GM08714 (cell line): ENCODE data around the gene TBPL1.

Experiments
- H3K4me3 ChIP-seq: fragments of 200-500 bp; sonication (Bioruptor generic); 2 replicates; pipeline ENCODE4 v1.5.1; 2014; ENCODE audit warnings: mild to moderate bottlenecking, low read length, inconsistent platforms
- ZNF274 ChIP-seq: IDR thresholded peaks from 2 replicates; pipeline ENCODE4 v1.6.1; 2012; ENCODE audit warnings: mild to moderate bottlenecking, low read depth, low read length

Gene TBPL1

GRCh38 chr6:133999305-133999704 is 46.3 kb downstream of the TBPL1 start:
- no peak for TF ChIP-seq ZNF274

DNA sequence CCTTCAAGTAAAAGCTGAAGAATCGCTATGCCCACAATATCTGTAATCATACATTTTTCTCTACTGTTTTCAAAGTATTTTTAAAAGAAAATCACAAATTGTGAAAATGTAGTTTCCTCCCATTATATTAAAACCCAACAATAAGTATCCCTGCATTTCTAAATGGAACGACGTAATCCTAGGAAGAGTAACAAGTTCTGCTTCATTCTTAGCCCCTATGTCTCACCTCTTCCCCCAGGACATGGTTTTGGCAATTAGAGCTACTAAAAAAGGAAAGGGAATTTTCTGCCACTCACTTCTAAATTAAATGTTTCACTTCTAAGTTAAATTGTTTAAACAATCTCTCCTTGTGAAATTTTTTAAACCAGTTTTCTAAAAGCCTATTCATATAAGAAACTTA is 47.4 kb downstream of the TBPL1 start:
- no peak for TF ChIP-seq ZNF274
- no peak overlapping the region for H3K4me3 ChIP-seq

More at GRCh38 chr6:133999305-133999704, 46.3 kb downstream of the TBPL1 start:
- no peak overlapping the region for H3K4me3 ChIP-seq

DNA sequence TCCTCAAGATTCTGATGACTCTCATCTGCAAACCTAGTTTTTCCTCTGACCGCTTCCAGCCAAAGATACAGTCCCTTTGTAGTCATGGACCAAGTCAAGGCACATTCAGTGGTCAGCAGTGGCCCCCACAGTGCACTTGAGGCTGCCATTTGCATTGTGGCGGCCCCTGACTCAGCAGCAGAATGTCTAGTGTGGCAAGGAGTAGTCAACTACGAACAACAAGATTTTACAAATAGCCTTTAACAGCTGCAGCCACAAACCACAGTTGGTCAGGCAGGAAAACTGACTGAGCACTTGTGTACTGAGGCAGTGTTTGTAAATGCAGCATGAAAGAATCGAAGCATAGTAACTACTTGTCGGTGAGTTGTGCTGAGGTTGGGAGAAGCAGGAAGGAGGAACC is 49.8 kb downstream of the TBPL1 start:
- no peak overlapping the region for H3K4me3 ChIP-seq
- no peak for TF ChIP-seq ZNF274

DNA sequence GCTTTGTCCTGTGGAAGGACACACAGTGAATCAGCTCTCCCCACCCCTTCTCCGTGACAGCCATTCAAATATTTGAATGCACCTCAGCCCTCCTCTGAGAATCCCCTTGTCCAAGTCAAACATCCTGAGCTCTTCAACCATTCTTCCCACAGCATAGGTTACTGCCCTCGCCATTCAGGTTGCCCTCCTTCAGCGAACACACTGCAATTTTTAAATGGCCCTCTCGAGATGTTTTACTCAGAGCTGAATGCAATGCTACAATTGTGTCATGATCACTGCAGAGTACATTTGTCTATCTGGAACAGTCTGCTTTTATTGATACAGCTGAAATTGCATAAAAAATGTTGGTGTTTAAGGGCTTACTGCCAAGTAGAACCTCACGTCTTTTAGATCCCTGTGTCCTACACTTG is 50.5 kb downstream of the TBPL1 start:
- no peak for TF ChIP-seq ZNF274
- H3K4me3 ChIP-seq = no peak overlapping the region

DNA sequence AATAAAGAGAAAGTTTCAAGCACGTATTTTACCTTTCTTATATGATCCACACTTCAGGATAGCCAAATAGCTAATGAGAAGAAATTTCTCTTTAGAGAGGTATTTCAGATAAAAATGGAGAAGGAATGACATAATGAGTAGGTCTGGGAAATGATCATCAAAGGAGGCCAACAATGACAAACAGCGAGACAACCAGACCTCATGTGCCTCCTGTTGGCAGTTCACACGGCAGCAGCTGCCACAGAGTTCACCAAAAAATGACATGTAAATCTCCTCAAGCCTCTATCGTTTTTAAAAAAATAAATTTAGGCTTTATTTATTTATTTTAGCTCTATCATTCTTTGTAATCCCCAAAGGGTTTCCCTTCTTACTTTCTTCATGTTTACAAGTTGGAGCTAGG is 51.7 kb downstream of the TBPL1 start:
- TF ChIP-seq ZNF274 = no peak
- H3K4me3 ChIP-seq = no peak overlapping the region

DNA sequence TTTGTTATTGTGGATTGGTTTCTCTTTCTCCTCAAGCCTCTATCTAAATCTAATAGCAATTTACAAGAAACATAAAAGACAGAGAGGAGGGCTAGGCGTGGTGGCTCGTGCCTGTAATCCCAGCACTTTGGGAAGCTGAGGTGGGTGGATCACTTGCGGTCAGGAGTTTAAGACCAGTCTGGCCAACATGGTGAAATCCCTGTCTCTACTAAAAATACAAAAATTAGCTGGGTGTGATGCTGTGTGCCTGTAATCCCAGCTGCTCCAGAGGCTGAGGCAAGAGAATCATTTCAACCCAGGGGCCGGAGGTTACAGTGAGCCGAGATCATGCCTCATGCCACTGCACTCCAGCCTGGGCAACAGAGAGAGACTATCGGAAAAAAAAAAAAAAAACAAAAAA is 52.8 kb downstream of the TBPL1 start:
- TF ChIP-seq ZNF274 = no peak
- no peak overlapping the region for H3K4me3 ChIP-seq

GRCh38 chr6:134007077-134007476 is 54.1 kb downstream of the TBPL1 start:
- no peak for TF ChIP-seq ZNF274
- no peak overlapping the region for H3K4me3 ChIP-seq

GRCh38 chr6:134009876-134010275 is 56.9 kb downstream of the TBPL1 start:
- H3K4me3 ChIP-seq = no peak overlapping the region
- no peak for TF ChIP-seq ZNF274

- H3K4me3 ChIP-seq = no peak overlapping the region
- TF ChIP-seq ZNF274 = no peak
Observed at GRCh38 chr6:134010400-134010799, 57.4 kb downstream of the TBPL1 start.

DNA sequence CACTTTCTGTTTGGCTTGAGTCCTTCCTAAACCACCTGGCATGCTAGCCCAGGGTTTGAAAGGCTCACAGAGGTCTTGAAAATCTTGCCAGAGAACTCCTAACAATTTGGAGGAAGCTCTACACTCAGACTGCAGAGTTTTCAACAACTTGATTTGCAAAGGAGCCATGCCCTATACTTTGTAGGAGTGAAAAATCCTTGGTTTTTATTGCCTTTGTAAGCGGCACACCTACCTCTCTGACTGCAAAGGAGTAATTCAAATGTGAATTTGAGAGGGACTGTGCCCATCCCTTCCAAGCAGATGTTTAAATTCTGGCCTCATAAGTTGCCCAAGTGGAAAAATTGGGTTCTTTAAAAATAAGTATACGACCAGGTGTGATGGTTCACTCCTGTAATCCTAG is 58.0 kb downstream of the TBPL1 start:
- TF ChIP-seq ZNF274 = no peak
- H3K4me3 ChIP-seq = no peak overlapping the region

DNA sequence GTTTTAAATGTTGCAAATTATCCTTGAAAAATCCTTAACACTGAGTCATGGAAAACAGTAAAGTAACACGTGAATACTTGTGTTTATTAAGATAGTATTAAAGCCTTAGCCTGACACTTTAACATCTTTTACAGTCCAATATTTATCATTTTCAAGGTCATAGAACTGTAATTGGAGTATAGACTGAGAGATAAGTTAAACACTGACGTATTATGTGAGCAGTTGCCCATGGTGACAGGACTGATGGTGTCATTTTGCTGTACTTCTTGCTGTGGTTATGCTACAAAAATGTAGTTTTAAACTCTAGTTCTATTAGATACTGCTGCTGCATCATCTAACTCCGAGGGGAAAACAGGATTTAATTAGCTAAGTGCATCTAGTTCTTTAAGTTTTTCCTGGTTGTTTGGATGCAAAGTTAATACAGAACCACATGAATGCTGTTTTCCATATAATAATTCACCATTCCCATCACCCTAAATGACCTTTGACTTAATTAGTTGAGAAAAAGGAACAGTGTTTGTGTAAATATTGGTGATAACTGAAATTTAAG is 61.6 kb downstream of the TBPL1 start:
- TF ChIP-seq ZNF274 = no peak
- H3K4me3 ChIP-seq = no peak overlapping the region

GRCh38 chr6:134015719-134016557 is 62.9 kb downstream of the TBPL1 start:
- no peak for TF ChIP-seq ZNF274
- H3K4me3 ChIP-seq = no peak overlapping the region

DNA sequence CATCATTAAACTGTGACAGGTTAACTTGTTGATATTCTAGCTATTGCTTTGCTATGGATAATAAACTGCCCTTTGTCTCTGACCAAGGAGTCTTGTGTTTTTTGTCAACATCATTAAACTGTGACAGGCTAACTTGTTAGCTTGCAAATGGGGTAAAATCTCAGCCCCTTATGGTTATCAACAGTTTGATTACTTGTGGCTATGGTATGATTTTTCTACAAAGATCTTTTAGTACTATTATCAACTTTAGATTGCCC is 63.5 kb downstream of the TBPL1 start:
- no peak overlapping the region for H3K4me3 ChIP-seq

DNA sequence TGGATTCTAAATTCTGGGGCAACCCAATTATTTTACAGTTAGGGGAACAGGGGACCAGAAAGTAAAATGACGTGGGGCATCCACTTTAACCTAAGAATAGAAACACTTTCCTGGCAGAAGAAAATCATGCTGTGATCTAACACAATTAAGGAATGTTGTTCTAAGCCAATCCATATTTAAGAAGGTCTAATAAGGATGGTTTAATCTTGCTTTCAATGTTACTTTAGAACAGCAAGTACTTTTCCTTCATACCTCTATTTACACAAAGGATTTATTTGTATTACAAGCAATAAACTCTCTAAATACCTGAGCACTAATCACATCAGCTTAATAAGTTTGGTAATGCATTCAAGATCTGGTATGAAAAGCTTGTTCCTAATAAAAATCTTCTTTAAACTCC is 67.0 kb downstream of the TBPL1 start:
- H3K4me3 ChIP-seq = no peak overlapping the region
- no peak for TF ChIP-seq ZNF274

More for the DNA sequence above, 63.5 kb downstream of the TBPL1 start:
- no peak for TF ChIP-seq ZNF274

DNA sequence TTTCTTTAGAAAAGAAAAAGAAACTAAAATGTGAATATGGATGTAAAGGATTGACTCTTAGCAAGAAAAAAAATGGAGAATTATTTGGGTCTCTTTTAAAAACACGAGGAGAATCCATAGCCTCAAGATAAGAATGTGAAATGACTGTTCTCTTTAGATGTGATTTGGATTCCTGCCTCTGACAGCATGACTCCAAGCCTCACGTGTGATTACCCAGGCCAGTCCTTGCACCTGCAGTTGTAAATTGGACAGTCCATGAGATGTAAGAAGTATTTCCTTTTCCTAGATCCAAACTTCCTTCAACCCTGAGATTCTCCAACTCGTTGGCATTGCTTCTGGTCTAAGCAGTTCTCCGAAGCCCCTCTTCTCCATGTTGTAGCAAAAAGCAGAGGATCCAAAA is 67.5 kb downstream of the TBPL1 start:
- no peak for TF ChIP-seq ZNF274
- no peak overlapping the region for H3K4me3 ChIP-seq

GRCh38 chr6:134020968-134021367 is 67.9 kb downstream of the TBPL1 start:
- no peak overlapping the region for H3K4me3 ChIP-seq
- TF ChIP-seq ZNF274 = no peak
